ENCODE data around the gene ZFP1.
"Not testable (repeated sequence)": the region's sequence is repeated elsewhere in the genome, so short reads cannot be mapped to it uniquely, and the experiment has no call there.

The ZFP1 gene

DNA sequence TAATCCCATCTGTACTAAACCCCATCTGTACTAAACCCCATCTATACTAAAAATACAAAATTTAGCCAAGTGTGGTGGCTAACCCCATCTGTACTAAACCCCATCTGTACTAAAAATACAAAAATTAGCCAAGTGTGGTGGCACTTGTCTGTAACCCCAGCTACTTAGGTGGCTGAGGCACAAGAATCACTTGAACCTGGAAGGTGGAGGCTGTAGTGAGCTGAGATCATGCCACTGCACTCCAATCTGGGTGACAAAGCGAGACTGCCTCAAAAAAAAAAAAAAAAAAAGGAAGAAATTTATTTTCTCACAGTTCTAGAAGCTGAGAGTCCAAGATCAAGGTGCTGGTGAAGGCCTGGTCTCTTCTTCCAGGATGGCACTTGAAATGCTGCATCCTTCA lies 12.1 kb downstream of the ZFP1 start:
- DNase-seq = no peak

DNA sequence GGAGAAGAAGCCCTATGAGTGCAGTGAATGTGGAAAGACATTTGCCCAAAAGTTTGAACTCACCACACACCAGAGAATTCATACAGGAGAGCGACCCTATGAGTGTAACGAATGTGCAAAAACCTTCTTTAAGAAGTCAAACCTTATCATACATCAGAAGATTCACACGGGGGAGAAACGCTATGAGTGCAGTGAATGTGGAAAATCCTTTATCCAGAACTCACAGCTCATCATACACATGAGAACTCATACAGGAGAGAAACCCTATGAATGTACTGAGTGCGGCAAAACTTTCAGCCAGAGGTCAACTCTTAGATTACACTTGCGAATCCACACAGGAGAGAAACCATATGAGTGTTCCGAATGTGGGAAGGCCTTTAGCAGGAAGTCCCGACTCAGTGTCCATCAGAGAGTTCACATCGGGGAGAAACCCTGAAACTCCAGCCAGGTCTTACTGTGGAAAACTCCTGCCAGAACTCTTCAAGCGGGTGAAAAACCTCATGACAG lies 21.6 kb downstream of the ZFP1 start:
- no peak for DNase-seq

DNA sequence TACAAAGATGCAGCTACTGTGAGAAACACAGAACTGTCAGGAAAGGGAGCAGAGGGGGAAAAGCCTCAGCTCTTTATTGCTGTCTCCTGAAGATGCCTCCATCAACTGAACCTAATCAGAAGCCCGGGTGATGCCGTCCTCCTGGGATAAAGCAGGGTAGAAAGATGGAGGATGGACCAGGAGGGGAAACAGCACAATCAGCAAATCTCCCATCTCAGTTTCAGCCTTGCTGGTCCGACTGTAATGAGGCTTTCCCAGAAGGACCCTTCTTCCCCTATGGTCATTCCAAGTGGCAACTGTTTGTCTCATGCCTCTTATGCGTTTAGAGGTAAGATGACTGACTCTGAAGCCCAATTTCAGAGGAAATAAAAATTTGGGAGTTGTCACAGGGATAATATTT lies 24.3 kb downstream of the ZFP1 start:
- DNase-seq = no peak

DNA sequence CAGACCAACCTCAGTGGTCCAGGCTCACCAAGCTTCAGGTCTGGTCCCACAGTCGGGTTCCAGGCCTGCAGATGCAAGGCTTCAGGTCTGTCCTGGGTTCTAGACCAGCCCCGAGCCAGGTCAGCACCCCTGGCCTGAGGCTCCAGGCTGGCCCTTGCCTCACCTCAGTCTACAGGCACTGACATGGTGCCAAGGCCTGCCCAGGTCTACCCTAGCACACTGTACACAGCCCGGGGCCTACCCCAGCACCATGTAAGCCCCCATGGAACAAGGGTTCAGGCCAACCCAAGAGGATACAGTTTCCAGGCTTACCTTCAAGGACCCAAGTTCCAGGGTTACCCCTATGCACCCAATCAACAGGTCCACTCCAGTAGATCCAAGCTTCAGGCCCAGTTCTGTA lies 26.8 kb downstream of the ZFP1 start:
- no peak for DNase-seq

DNA sequence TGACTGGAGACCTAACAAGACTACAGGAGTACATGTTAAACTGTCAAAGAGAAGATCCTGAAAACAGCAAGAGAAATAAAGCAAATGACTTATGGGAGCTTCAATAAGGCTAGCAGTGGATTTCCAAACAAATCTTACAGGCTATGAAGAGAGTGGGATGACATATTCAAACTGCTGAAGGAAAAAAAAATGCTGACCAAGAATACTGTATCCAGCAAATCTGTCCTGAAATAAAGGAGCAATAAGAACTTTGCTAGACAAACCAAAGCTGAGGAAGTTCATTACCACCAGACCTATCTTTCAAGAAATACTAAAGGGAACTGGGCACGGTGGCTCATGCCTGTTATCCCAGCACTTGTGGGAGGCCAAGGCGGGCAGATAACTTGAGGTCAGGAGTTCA lies 28.6 kb downstream of the ZFP1 start:
- DNase-seq = no peak

DNA sequence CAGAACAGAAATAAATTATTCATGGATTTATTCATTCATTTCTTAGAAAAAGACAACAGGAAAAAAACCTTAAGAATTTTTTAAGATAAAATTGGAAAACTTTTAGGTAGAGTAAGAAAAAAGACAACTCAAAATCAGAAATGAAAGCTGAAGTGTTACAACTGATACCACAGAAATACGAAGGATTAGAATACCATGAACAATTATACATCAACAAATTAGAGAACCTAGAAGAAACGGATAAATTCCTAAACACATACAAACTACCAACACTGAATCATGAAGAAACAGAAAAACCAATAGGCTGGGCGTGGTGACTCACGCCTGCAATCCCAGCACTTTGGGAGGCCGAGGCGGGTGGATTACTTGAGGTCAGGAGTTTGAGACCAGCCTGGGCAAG lies 30.9 kb downstream of the ZFP1 start:
- DNase-seq = no peak

DNA sequence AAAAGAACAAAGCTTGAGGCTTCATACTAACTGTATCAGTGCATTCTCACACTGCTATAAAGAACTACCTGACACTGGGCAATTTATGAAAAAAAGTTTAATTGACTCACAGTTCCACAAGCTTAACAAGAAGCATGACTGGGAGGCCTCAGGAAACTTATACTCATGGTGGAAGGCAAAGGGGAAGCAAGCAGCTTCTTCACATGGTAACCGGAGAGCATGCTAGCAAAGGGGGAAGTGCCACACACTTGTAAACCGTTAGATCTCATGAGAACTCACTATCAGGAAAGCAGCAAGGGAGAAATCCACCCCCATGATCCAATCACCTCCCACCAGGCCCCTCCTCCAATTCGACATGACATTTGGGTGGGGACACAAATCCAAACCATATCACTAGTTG lies 33.3 kb downstream of the ZFP1 start:
- no peak for DNase-seq

DNA sequence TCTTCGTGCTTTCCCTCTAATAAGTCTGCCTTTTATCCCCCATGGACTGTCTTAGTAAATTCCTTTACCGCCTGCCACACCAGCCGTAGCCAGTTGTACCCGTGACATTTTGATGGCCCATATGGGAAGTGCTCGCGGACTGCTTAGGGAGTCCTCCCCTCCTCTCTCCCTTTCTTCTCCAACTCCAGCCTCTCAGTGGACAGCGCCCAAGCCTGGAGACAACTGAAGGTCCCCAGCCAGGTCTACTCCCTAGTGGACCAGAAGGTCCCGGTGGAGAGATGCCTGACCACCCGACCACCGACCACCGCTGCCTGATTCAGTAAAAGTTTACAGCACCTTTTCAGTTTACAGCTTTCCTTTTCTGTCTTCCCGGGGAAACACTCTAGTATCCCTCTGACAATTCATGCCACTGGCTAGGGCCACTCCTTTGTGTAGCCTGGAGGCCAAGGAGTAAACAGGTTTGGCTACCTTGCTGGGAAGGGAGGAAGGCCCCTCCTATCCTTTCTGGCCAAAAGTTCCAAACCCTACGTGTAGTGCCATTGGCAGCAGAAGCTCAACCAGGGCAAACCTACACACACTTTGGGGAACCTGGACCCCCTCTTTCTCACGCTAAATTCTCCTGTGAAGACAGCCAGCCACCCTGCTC lies 40.6 kb downstream of the ZFP1 start:
- DNase-seq = no peak

DNA sequence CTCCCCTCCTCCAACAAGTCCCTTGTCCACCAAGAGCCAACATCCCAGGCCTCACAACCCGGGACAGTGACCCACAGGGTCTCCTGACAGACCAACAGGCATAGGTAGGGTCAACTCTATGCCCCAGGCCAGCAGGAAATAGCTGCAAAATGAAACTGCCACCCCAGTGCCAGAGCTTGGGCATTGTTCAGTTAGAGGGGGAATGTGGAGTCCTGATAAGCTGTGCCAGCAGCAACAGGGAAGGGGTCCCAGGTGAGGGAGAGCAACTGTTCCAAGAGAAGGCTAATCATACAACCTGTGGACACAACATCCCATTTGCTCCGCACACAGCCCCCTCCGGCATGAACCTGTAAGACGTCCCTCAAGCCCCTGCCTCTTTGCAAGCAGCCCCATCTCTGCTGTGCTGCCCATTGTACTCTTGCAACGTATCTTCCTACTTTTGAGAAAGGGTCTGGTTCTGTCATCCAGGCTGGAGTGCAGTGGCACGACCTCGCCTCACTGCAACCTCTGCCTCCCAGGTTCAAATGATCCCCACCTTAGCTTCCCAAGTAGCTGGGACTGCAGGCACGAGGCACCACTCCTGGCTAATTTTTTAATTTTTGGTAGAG lies 41.4 kb downstream of the ZFP1 start:
- no peak for DNase-seq

DNA sequence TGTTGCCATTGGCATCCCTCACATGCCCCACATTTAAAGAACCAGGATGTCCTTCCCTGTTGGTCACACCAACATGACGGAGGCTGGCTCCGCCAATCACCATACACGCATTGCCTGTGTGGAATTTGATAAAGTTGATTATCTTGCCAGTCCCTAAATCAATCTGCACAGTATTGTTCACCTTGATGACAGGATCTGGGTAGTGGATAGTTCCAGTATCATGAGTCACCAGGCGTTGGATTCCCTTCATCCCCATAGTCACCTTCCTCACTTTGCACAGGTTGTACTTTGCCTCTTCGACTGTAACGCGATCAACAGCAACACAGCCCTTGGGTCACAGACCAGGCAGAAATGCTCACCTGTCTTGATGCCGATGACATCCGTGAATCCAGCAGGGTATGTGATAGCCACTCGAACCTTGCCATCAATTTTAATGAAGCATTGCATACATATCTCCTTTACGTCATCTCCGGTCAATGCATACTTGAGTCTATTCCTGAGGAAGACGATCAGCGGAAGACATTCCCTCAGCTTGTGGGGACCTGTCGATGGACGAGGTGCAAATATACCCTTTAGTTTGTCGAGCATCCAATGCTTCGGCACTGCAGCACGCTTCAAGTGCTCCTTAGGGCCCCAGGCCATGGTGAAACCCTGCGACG lies 44.4 kb downstream of the ZFP1 start:
- DNase-seq = no peak

DNA sequence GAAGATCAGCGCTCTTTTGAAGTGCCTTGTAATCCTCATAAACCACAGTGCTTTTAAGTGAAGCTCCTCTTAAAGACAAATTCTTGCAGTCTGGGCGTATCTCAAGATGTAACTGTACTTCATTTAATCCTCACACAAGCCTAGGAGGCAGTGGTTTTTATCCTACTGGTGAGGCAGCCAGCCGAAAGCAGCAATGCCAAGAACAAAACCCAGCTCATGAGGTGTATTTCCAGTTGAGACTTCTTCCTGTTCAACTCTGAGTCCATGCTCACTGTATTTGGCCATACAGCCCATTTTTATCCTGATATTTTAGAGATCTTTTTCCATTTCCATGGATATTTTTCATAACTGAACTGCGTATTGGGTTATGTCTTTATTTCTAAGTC lies 44.9 kb downstream of the ZFP1 start:
- no peak for DNase-seq

DNA sequence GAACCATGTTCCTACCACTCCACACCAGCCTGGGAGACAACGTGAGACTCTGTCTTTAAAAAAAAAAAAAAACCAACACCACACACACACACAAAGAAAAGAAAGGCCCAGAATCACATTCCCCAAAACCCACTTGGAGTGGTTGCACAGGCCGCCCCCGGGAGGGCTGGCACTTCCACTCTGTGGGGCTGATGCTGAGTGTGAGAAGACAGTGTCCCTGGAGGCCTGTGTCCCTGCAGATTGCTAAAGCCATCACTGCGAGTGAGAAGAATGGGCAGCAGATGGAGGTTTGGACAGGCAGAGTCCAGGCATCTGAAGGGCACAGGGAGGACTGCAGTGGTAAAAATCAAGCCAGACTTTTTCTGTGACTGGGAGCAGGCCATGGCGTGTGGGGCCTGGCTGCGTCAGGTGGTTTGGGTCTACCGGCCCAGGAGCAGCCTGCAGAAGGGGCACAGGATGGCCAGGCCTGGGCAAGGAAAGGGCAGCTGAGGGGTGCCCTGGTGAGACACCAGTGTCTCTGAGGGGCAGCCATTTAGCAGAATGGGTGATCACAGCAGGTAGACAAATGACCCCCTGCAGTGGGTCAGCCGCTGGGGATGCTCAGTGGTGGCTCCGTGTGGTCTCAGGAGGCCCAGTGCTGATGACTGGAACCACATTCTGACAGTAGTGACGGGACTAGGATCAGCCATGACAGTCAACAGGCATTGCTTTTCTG lies 45.6 kb downstream of the ZFP1 start:
- DNase-seq = no peak

DNA sequence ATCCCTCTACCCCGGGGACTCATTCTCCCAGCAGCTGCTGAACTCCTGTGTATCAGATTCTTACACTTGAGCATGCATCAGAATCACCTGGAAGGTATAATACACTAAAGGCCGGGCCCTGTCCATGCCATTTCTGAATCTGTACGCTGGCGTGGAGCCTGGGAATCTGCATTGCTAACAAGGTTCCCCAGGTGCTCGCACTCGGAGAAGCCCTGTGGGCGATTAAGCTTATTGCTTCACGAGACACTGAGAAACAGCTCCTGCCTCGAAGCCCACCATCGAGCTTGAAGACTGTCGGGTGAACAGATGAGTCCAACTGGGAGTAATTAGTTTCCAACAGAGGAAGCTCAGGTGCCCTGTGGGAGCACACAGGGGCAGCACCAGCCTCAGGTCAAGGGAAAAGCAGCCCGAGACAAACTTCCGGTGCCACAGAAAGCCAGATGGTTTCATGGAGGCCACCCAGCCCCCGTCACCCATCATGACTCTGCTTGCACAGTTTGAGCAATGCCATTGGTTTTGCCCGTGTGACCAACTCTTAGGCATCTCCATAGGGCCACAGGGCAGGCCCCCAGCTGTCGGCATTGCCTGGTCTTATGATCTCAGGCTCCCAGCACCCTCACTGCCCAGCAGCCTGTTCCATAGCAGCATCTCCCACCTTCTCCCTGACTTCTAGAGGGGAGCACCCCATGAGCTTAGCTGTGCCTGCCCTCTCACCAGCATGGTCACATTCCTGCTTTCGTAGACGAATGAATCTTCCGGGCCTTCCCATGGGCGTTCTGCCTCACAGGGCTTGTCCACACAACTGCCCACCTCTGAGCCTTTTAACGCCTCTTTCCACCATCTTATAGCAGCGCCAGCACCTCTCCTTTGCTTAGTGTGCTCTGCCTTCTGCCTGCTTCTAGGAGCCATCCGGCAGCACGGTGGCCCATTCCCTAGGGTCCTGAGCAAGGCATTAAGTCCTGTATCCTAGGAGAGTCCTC lies 47.8 kb downstream of the ZFP1 start:
- DNase-seq = no peak

DNA sequence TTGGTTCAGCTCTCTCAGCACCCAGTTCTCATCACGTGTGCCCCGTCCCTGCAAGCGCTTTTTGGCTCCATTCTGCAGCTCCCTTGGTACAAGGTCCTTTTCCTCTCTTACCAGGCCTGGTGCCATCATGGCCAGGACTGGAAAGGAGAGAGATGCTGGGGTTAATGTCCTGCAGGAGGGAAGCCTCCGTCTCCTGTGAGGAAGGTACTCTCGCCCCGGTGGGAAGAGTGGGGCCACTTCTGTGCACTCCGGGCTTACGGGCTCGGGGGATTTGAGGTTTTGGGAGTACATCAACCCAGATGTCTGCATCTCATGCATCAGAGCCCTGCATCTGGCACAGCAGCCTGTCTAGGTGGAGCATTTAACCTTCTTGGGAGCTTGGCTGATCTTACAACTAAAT lies 48.5 kb downstream of the ZFP1 start:
- DNase-seq = no peak

DNA sequence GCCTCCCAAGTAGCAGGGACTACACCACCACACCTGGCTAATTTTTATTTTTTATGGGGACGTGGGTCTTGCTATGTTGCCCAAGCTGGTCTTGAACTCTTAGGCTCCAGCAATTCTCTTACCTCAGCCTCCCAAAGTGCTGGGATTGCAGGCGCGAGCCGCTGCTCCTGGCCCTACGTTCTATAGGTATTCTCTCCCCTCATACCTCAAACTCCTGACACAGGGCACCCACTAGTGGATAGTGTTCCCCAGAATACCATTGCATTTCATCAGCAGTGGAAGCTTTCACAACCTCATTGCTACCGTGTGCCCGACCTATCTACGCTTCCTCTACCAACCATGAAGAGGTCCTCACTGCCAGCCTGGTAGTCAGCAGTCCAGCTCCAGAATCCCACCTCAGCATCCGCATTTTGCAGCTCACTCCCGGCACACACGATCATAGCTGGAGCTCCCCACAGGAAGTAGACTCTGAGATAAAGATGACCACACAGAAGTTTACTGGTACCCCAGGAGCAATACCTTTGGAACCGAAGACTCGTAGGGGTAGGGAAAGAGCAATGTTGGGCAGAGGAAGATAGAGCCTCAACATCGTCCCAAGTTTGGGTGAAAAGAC lies 49.3 kb downstream of the ZFP1 start:
- no peak for DNase-seq

DNA sequence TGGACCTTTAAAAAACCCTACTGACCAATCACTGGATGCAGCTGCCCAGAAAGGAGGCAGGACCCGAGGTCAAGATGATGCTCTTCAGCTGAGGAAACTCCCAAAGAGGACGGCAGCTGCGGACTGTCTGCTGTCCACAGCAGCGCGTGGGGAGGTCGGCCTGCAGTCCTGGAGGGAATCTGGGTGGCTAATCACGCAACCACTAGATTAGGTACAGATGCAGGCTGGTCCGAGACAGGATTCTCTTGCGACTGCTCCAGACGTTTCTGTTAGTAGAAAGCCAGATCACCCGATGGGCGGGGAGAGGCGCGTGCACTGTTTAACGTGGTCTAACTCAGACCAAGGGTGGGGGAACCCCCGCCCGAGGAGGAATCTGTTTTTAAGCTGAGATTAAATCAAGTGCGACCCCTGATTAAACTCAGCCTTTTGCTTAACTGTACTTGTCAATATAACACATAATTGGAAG lies 49.8 kb downstream of the ZFP1 start:
- no peak for DNase-seq

DNA sequence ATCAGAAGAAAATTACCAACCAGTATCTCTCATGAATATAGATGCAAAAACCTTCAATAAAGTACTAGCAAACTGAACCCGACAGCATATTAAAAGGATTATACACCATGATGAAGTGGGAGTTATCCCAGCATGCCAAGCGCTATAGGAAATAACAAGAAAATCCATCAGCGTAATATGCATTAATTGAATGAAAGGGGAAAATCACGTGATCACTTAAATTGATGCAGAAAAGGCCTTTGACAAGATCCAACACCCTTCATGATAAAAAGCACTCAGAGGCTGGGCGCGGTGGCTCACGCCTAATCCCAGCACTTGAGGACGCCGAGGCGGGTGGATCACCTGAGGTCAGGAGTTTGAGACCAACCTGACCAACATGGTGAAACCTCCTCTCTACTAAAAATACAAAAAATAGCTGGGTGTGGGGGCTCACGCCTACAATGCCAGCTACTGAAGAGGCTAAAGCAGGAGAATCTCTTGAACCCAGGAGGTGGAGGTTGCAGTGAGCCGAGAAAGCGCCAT lies 53.8 kb downstream of the ZFP1 start:
- DNase-seq = no peak

DNA sequence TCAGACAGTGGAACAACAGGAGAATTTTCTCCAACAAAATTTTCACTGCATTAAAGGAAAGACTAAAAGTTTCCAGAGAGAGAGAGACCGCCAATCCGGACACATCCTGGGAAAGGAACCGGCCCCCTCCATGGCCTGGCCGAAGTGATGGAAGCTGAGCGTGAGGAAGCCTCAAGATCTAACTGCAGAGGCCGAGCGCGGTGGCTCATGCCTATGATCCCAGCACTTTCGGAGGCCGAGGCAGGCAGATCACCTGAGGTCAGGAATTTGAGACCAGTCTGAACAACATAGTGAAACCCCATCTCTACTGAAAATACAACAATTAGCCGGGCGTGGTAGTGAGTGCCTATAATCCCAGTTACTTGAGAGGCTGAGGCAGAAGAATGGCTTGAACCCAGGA lies 54.8 kb downstream of the ZFP1 start:
- DNase-seq = no peak

DNA sequence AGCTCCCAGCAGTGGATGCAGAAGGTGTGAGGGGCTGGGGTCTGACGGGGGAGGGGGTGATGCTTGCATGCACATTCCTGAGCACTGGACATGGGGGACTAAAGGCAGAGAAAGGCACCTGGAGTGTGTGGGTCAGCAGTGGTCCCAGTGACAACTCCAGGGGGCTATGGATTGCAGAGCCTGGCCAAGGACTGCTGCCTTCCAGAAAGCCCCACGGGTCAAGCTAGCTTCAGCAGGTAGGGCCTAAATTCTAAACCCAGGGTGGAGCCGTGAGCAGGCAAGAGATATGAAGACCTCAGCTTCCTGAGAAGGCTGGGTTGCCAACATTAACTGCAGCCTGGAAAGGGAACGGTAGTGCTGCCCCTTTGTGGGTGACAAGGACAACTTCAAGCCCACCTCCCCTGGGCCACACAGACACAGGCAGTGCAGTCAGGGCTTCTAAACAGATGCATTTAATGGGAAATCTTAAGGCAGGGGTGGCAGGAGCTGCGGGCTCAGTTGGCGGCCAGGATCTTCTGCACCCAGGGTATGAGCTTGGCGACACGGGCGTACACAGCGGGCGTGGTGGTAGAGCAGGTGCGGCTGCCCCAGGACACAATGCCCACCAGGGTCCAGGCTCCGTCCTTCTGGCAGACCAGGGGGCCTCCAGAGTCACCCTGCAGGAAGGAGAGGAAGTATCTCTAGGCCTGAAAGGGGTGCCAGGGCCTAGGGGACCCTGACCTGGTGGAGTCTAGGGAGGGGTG lies 55.5 kb downstream of the ZFP1 start:
- peak; percentile 29 for DNase-seq

DNA sequence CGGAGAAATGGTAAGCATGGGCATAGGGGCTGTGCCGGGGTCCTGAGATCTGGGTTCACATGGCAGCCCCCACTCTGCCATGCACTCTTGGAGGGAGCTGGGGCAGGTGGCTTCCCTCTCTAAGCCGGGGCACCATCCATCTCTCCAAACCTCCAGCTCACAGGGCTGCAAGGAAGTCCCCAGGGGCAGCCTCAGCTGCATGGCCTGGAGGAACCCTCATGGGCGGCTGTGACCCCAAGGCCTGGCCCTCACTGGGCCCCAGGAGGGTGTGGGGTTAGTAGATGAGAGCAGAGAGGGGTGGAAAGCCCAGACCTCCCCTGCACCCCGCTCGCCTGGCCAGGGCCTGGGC lies 56.1 kb downstream of the ZFP1 start:
- DNase-seq = peak; percentile 9

DNA sequence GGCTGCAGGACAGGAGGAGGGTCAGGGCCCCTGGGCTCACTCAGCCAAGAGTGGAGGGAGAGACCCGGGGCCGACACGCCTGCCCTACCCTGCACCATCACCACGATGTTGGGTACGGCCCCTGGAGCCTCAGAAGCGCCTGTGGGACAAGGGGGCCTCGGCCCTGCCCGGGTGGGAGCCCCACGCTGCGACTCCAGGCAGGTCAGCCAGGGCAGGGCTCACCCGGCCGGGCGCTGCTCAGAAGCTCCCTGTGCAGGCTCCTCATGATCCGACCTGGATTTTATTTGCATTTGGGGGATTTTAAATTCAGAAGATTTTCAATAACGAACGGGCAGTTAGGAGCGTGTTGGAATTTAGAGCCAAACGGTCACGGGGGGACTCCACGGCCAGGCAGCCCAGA lies 56.6 kb downstream of the ZFP1 start:
- not testable (repeated sequence) for DNase-seq

Data from 8988T (cell line).